ENCODE data around the gene FGF14. TPM values are rescaled to one million over a fixed set of nuclear protein-coding genes. Genes with fewer than 3 reads are reported as not detected.

FGF14 gene
- total and polyA plus RNA-seq, 2 donors (not counting 1 experiment from before 2014, with no cell fraction given): under 0.01 TPM; not detected in 1

DNA sequence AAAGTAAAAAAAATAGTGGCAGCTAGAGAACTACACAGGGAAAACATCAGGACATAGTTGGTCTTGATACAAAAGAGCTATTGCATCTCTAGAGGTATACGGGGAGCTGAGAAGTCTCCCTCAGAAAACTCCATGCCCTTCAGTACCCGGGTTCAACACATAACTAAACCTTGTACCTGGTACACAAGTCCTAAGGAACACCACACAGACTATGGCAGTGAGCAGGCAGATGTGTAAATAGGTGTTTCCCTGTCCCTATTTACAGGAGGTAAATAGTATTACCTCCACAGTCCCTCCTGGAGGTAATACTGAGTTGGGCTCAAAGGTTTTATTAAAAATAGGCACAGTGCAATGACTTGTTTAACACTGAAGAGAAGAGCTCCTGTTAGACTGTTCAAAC lies 5.9 kb downstream of the FGF14 start:
- TF ChIP-seq, protein P1, sequence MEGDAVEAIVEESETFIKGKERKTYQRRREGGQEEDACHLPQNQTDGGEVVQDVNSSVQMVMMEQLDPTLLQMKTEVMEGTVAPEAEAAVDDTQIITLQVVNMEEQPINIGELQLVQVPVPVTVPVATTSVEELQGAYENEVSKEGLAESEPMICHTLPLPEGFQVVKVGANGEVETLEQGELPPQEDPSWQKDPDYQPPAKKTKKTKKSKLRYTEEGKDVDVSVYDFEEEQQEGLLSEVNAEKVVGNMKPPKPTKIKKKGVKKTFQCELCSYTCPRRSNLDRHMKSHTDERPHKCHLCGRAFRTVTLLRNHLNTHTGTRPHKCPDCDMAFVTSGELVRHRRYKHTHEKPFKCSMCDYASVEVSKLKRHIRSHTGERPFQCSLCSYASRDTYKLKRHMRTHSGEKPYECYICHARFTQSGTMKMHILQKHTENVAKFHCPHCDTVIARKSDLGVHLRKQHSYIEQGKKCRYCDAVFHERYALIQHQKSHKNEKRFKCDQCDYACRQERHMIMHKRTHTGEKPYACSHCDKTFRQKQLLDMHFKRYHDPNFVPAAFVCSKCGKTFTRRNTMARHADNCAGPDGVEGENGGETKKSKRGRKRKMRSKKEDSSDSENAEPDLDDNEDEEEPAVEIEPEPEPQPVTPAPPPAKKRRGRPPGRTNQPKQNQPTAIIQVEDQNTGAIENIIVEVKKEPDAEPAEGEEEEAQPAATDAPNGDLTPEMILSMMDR (IDR thresholded peaks at IDR 0.05): no peak
- no peak for TF ChIP-seq EZH2 (IDR thresholded peaks at IDR 0.05; ENCODE audit: borderline replicate concordance, insufficient read depth, low read depth, low read length, poor library complexity, severe bottlenecking)
- Mint-ChIP-seq H3K4me3 (peak overlapping the region; percentile 91), H3K4me1 (peaks cover 19% of the 10 kb centered on the region), H3K9me3 (ENCODE audit: insufficient read depth) (no peaks in the 10 kb centered on the region), H3K27me3 (peaks cover 33% of the 10 kb centered on the region), H3K27ac (no peak overlapping the region)
- Histone ChIP-seq H2AFZ (ENCODE audit: insufficient read depth, low read depth, low read length, poor library complexity, severe bottlenecking) (no peak overlapping the region), H3K9ac (ENCODE audit: low read length) (no peak overlapping the region), H3K27ac (ENCODE audit: low read length in 2 of 2) (no peak overlapping the region), H3K4me2 (replicated peaks; ENCODE audit: low read depth, low read length, poor library complexity, severe bottlenecking) (no peak overlapping the region), H4K20me1 (ENCODE audit: control insufficient read depth, insufficient read depth, low read length, poor library complexity, severe bottlenecking) (no peaks in the 10 kb centered on the region), H3K4me3 (ENCODE audit: control extremely low read depth in 1 of 5, extremely low read depth in 1 of 5, insufficient read depth in 1 of 5, low read depth in 2 of 5, low read length in 4 of 5) (no peak overlapping the region), H3K27me3 (replicated peaks in 1 of 4; ENCODE audit: control extremely low read depth in 1 of 4, control insufficient read depth in 3 of 4, insufficient read depth in 4 of 4, low read length in 3 of 4) (peaks cover 0 to 25% (median 19%) of the 10 kb centered on the region in 4 experiments), H3K4me1 (ENCODE audit: control insufficient read depth in 2 of 2, insufficient read depth in 2 of 2, low read length in 2 of 2) (peaks cover 20 to 27% of the 10 kb centered on the region in 2 donors), H3K79me2 (ENCODE audit: control insufficient read depth, insufficient read depth, low read length) (no peaks in the 10 kb centered on the region), H3K9me3 (ENCODE audit: control extremely low read depth in 1 of 3, control insufficient read depth in 2 of 3, insufficient read depth in 1 of 3, low read length in 2 of 3) (peaks cover 0 to 14% (median 0%) of the 10 kb centered on the region in 3 donors), H3K36me3 (replicated peaks in 1 of 2; ENCODE audit: control extremely low read depth in 1 of 2, control insufficient read depth in 1 of 2, extremely low read depth in 1 of 2, insufficient read depth in 2 of 2, low read length in 1 of 2) (no peaks in the 10 kb centered on the region)
- no CpG with 5 or more reads among the region's 2 CpGs for WGBS (ENCODE audit: insufficient coverage)
- DNase-seq (no peak), ATAC-seq (ENCODE audit: low read depth) (no peak)
- intact Hi-C loops (cut with micrococcal nuclease): loop anchor here (10.0 kb wide), 1 partner anchor 379 kb away; the partner anchor contains the start of gene TEX30
- POLR2A ChIA-PET: no interaction called here
- CTCF ChIA-PET: no interaction called here

DNA sequence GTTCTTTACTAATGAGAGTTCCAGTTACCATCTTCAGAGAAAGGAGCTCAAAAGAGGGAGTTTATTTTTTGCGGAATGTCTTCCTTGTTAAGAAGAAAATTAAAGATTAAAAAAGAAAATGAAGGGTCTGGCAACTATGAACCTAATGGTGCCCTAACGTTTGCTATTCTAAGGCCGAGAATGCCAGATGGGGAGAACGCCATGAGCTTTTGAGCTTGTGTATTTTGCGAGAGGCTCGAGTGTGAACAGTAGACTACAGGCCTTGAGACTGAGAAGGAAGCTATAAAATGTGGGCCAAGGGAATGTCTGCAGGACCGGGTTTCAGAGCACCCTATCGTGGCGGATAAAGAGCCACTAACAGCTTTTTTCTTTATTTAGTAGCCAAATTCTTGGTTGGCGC lies 6.7 kb downstream of the FGF14 start:
- Histone ChIP-seq H3K27me3 (replicated peaks in 1 of 4; ENCODE audit: control extremely low read depth in 1 of 4, control insufficient read depth in 3 of 4, insufficient read depth in 4 of 4, low read length in 3 of 4) (peaks cover 0 to 25% (median 12%) of the 10 kb centered on the region in 4 experiments), H2AFZ (ENCODE audit: insufficient read depth, low read depth, low read length, poor library complexity, severe bottlenecking) (peak overlapping the region; percentile 91), H3K4me2 (replicated peaks; ENCODE audit: low read depth, low read length, poor library complexity, severe bottlenecking) (peak overlapping the region; percentile 81), H3K4me1 (ENCODE audit: control insufficient read depth in 2 of 2, insufficient read depth in 2 of 2, low read length in 2 of 2) (peaks cover 12 to 20% of the 10 kb centered on the region in 2 donors), H3K36me3 (replicated peaks in 1 of 2; ENCODE audit: control extremely low read depth in 1 of 2, control insufficient read depth in 1 of 2, extremely low read depth in 1 of 2, insufficient read depth in 2 of 2, low read length in 1 of 2) (no peaks in the 10 kb centered on the region), H3K9me3 (ENCODE audit: control extremely low read depth in 1 of 3, control insufficient read depth in 2 of 3, insufficient read depth in 1 of 3, low read length in 2 of 3) (peaks cover 0 to 6% (median 0%) of the 10 kb centered on the region in 3 donors), H3K79me2 (ENCODE audit: control insufficient read depth, insufficient read depth, low read length) (no peaks in the 10 kb centered on the region), H3K27ac (ENCODE audit: low read length in 2 of 2) (no peak overlapping the region), H4K20me1 (ENCODE audit: control insufficient read depth, insufficient read depth, low read length, poor library complexity, severe bottlenecking) (no peaks in the 10 kb centered on the region), H3K4me3 (ENCODE audit: control extremely low read depth in 1 of 5, extremely low read depth in 1 of 5, insufficient read depth in 1 of 5, low read depth in 2 of 5, low read length in 4 of 5) (peak overlapping the region; percentile 41 to 93 (median 73)), H3K9ac (ENCODE audit: low read length) (peak overlapping the region; percentile 81)
- peak overlapping the region; percentile 91 for H3K4me3 Mint-ChIP-seq
- H3K9me3 Mint-ChIP-seq (ENCODE audit: insufficient read depth): no peaks in the 10 kb centered on the region
- H3K27me3 Mint-ChIP-seq: peaks cover 27% of the 10 kb centered on the region
- TF ChIP-seq, protein P1 (IDR thresholded peaks at IDR 0.05): no peak
- TF ChIP-seq EZH2 (IDR thresholded peaks at IDR 0.05; ENCODE audit: borderline replicate concordance, insufficient read depth, low read depth, low read length, poor library complexity, severe bottlenecking): no peak
- no peak for DNase-seq
- peaks cover 12% of the 10 kb centered on the region for H3K4me1 Mint-ChIP-seq
- intact Hi-C loops (cut with micrococcal nuclease): loop anchor here (10.0 kb wide), 1 partner anchor 380 kb away; the partner anchor contains the start of gene TEX30
- no peak for ATAC-seq (ENCODE audit: low read depth)
- peak overlapping the region; percentile 67 for H3K27ac Mint-ChIP-seq
- CTCF ChIA-PET: no interaction called here
- POLR2A ChIA-PET: interaction anchor here (0.5 kb wide), 1 partner anchor 383 kb away, joined by 5 read pairs; no protein-coding TSS in a partner anchor
- WGBS (ENCODE audit: insufficient coverage): 97% methylated on average over 7 of the region's 10 CpGs

Measured in B cell (primary cell).